HCT116 (cell line): ENCODE measurements around the gene UBTD1. TPM values are rescaled to one million over a fixed set of nuclear protein-coding genes. Genes with fewer than 3 reads are reported as not detected.

Experiments used
- ATAC-seq: fragments of 200-7000 bp; cut with Tn5 transposase; 2 replicates; pipeline ENCODE4 v1.9.1; 2020; ENCODE audit warnings: mild to moderate bottlenecking, moderate library complexity
- BruUV-seq: library from RNA; stranded (reverse); fragments of 400-500 nt; replicated peaks from 2 replicates; lab custom pipeline; 2021; lab: Mats Ljungman, UMichigan
- CTCF ChIA-PET: fragments of 300-600 bp; sonication (Branson Sonifier 250); formaldehyde crosslinking; loops from one replicate; lab custom pipeline; 2021; ENCODE audit warnings: antibody characterized with exemption; lab: Charles Lee
- POLR2A ChIA-PET: fragments of 300-600, 350-600 bp; sonication (Branson Sonifier 250); formaldehyde crosslinking; loops from one replicate; lab custom pipeline; 2021; ENCODE audit warnings: antibody characterized with exemption; lab: Charles Lee
- RAD21 ChIA-PET, 2 experiments: fragments of 300-600 bp; sonication (Branson Sonifier 250); formaldehyde crosslinking; loops; one replicate each; lab custom pipeline; 2023; ENCODE audit warnings: low total read pairs in 2 of 2; ENCODE audit not compliant: uncharacterized antibody in 2 of 2, unreplicated experiment in 2 of 2, low non-redundant PET in 1 of 2; lab: Charles Lee
- DNase-seq: peaks from one replicate; pipeline ENCODE4 v3.0.0-alpha.2; 2010; ENCODE audit warnings: low read depth, low spot score
- H2AFZ ChIP-seq: fragments of 200-600 bp; shearing (Covaris generic), sonication (generic); 2 replicates; pipeline ENCODE4 v1.6.1; 2017; ENCODE audit warnings: low read depth, mixed run types, mixed read lengths, antibody characterized with exemption, low read length; ENCODE audit not compliant: poor library complexity, severe bottlenecking
- H3K27ac ChIP-seq: 2 replicates; pipeline ENCODE4 v1.5.1; 2012; ENCODE audit warnings: low read depth, low read length
- H3K27me3 ChIP-seq: fragments of 200-600 bp; sonication (generic); 2 replicates; pipeline ENCODE4 v1.6.1; 2016; ENCODE audit warnings: mixed run types, low read length, mixed read lengths; ENCODE audit not compliant: insufficient read depth
- H3K36me3 ChIP-seq, 2 experiments: fragments of 200-500 bp in 1 of 2; fragments of 200-600 bp in 1 of 2; sonication (Bioruptor generic) in 1 of 2; sonication (generic) in 1 of 2; 2 replicates each; pipeline versions ENCODE4 v1.5.1 to v1.6.1; 2014 to 2016; ENCODE audit warnings: low read length in 2 of 2, inconsistent platforms in 1 of 2, mixed read lengths in 1 of 2, mixed run types in 1 of 2; ENCODE audit not compliant: insufficient read depth in 2 of 2, control insufficient read depth in 1 of 2
- H3K4me1 ChIP-seq, 2 experiments: fragments of 200-600 bp in 1 of 2; sonication (generic) in 1 of 2; 2 replicates each; pipeline versions ENCODE4 v1.5.1 to v1.6.1; 2012 to 2017; ENCODE audit warnings: low read length in 2 of 2, inconsistent platforms in 1 of 2, mild to moderate bottlenecking in 1 of 2, mixed read lengths in 1 of 2, mixed run types in 1 of 2, moderate library complexity in 1 of 2; ENCODE audit not compliant: insufficient read depth in 2 of 2, control insufficient read depth in 1 of 2
- H3K4me2 ChIP-seq: fragments of 200-600 bp; sonication (generic); 2 replicates; pipeline ENCODE4 v1.6.1; 2017; ENCODE audit warnings: mixed run types, low read length, mixed read lengths
- H3K4me3 ChIP-seq, 2 experiments: fragments of 200-600 bp in 1 of 2; sonication (generic) in 1 of 2; replicated peaks in 1 of 2; 2 replicates each; pipeline ENCODE4 v1.5.1; 2011 to 2016; ENCODE audit warnings: low read length in 2 of 2, control low read depth in 1 of 2, low read depth in 1 of 2, mild to moderate bottlenecking in 1 of 2, mixed read lengths in 1 of 2, mixed run types in 1 of 2
- H3K79me2 ChIP-seq: fragments of 200-600 bp; sonication (generic); 2 replicates; pipeline ENCODE4 v1.6.1; 2017; ENCODE audit warnings: mild to moderate bottlenecking, mixed run types, low read length, moderate library complexity, mixed read lengths; ENCODE audit not compliant: insufficient read depth
- H3K9ac ChIP-seq: fragments of 200-600 bp; sonication (generic); 2 replicates; pipeline ENCODE4 v1.6.1; 2016; ENCODE audit warnings: low read length, mixed read lengths
- H3K9me2 ChIP-seq: fragments of 200-600 bp; sonication (generic), shearing (Covaris generic); 2 replicates; pipeline ENCODE4 v1.6.1; 2017; ENCODE audit warnings: mixed run types, mild to moderate bottlenecking, moderate library complexity; ENCODE audit not compliant: insufficient read depth
- H3K9me3 ChIP-seq, 2 experiments: fragments of 200-500 bp in 1 of 2; fragments of 200-600 bp in 1 of 2; sonication (Bioruptor generic) in 1 of 2; sonication (generic) in 1 of 2; 2 replicates each; pipeline ENCODE4 v1.6.1; 2014 to 2017; ENCODE audit warnings: low read length in 2 of 2, mixed read lengths in 2 of 2, inconsistent platforms in 1 of 2, low read depth in 1 of 2, mild to moderate bottlenecking in 1 of 2, mixed run types in 1 of 2, moderate library complexity in 1 of 2; ENCODE audit not compliant: control insufficient read depth in 1 of 2, insufficient read depth in 1 of 2
- H4K20me1 ChIP-seq: fragments of 200-600 bp; sonication (generic), shearing (Covaris generic); 2 replicates; pipeline ENCODE4 v1.6.1; 2017; ENCODE audit warnings: mixed run types, mild to moderate bottlenecking, moderate library complexity; ENCODE audit not compliant: insufficient read depth
- CBX3 ChIP-seq: IDR thresholded peaks from 2 replicates; pipeline ENCODE4 v1.6.1; 2012; ENCODE audit warnings: low read depth
- CEBPB ChIP-seq: IDR thresholded peaks from 2 replicates; pipeline ENCODE4 v1.6.1; 2012; ENCODE audit warnings: low read depth
- EGR1 ChIP-seq: IDR thresholded peaks from 2 replicates; pipeline ENCODE4 v1.6.1; 2012; ENCODE audit warnings: low read depth
- ELF1 ChIP-seq: IDR thresholded peaks from 2 replicates; pipeline ENCODE4 v1.6.1; 2012; ENCODE audit warnings: low read depth, borderline replicate concordance
- EZH2 ChIP-seq: fragments of 200-600 bp; sonication (generic); IDR thresholded peaks from 2 replicates; pipeline ENCODE4 v1.6.1; 2017; ENCODE audit warnings: antibody characterized with exemption, mixed run types
- EZH2phosphoT487 ChIP-seq: fragments of 200-600 bp; IDR thresholded peaks from 2 replicates; pipeline ENCODE4 v1.6.1; 2018; ENCODE audit warnings: antibody characterized with exemption, borderline replicate concordance
- FOSL1 ChIP-seq: IDR thresholded peaks from 2 replicates; pipeline ENCODE4 v1.6.1; 2012; ENCODE audit warnings: low read depth
- JUND ChIP-seq: IDR thresholded peaks from 2 replicates; pipeline ENCODE4 v1.6.1; 2012
- POLR2A ChIP-seq: IDR thresholded peaks from 2 replicates; pipeline ENCODE4 v1.7.0; 2011; ENCODE audit warnings: borderline replicate concordance; ENCODE audit not compliant: insufficient read depth, insufficient read length; ENCODE audit errors: extremely low read depth
- POLR2AphosphoS5 ChIP-seq: IDR thresholded peaks from 2 replicates; pipeline ENCODE4 v1.6.1; 2011; ENCODE audit warnings: mild to moderate bottlenecking, low read depth, low read length, moderate library complexity
- RAD21 ChIP-seq: IDR thresholded peaks from 2 replicates; pipeline ENCODE4 v1.6.1; 2012; ENCODE audit warnings: low read depth, mild to moderate bottlenecking
- SIN3A ChIP-seq: IDR thresholded peaks from 2 replicates; pipeline ENCODE4 v1.6.1; 2012; ENCODE audit warnings: low read depth
- SP1 ChIP-seq: IDR thresholded peaks from 2 replicates; pipeline ENCODE4 v1.6.1; 2012; ENCODE audit warnings: low read depth
- SRF ChIP-seq: IDR thresholded peaks from 2 replicates; pipeline ENCODE4 v1.6.1; 2012; ENCODE audit warnings: low read depth
- TCF7L2 ChIP-seq: IDR thresholded peaks from 2 replicates; pipeline ENCODE4 v1.7.0; 2011; ENCODE audit warnings: borderline replicate concordance, inconsistent platforms; ENCODE audit not compliant: insufficient read depth, insufficient read length; ENCODE audit errors: extremely low read depth
- YY1 ChIP-seq: IDR thresholded peaks from 2 replicates; pipeline ENCODE4 v1.6.1; 2011; ENCODE audit warnings: low read length, low read depth, moderate library complexity, mild to moderate bottlenecking; ENCODE audit not compliant: insufficient replicate concordance; ENCODE audit errors: extremely low read depth
- ZFX ChIP-seq: fragments of 450-650 bp; IDR thresholded peaks from 2 replicates; pipeline ENCODE4 v1.6.1; 2017
- ZNF274 ChIP-seq: fragments of 200-500 bp; sonication (Bioruptor generic); IDR thresholded peaks from 2 replicates; pipeline ENCODE4 v1.6.1; 2014; ENCODE audit warnings: mild to moderate bottlenecking, low read depth, low read length, inconsistent platforms
- intact Hi-C: fragments of 100-400 bp; cut with micrococcal nuclease; formaldehyde crosslinking; loops from 2 replicates; pipeline ENCODE4 v1.10.0; 2022
- total RNA-seq: library from RNA; stranded (reverse); gene quantifications from one replicate; pipeline ENCODE4 v1.2.1, GENCODE V29; 2021; ENCODE audit not compliant: unreplicated experiment
- TF ChIP-seq, protein P1 (sequence below): IDR thresholded peaks from 2 replicates; pipeline ENCODE4 v1.6.1; 2012
- TF ChIP-seq, protein P2 (sequence below): IDR thresholded peaks from 2 replicates; pipeline ENCODE4 v1.6.1; 2012

Gene UBTD1
- total RNA-seq, 1 experiment from 2014 or later: 12.8 TPM

DNA sequence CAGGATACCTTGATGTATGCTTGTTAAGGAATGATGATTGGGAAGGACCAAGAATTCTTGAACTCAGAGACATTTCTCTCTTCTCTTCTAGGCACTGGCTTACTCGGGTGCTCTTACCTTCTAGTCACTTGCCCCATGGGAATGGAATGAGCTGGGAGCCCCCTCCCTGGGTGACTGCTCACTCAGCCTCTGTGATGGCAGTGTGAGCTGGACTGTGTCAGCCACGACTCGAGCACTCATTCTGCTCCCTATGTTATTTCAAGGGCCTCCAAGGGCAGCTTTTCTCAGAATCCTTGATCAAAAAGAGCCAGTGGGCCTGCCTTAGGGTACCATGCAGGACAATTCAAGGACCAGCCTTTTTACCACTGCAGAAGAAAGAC is 42.0 kb upstream of the UBTD1 start:
- no peak for TF ChIP-seq CEBPB
- no peak for TF ChIP-seq YY1
- TF ChIP-seq, protein P1, sequence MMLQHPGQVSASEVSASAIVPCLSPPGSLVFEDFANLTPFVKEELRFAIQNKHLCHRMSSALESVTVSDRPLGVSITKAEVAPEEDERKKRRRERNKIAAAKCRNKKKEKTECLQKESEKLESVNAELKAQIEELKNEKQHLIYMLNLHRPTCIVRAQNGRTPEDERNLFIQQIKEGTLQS: no peak
- TF ChIP-seq SIN3A: no peak
- no peak for TF ChIP-seq ELF1
- Histone ChIP-seq H3K36me3 (peaks cover 51 to 62% of the 10 kb centered on the region in 2 experiments), H3K9me2 (no peaks in the 10 kb centered on the region), H3K79me2 (no peaks in the 10 kb centered on the region), H3K9ac (no peak overlapping the region), H4K20me1 (no peaks in the 10 kb centered on the region), H3K27me3 (no peaks in the 10 kb centered on the region), H3K4me3 (no peak overlapping the region), H2AFZ (no peak overlapping the region), H3K9me3 (no peaks in the 10 kb centered on the region), H3K4me2 (no peak overlapping the region), H3K27ac (no peak overlapping the region), H3K4me1 (no peaks in the 10 kb centered on the region)
- ChIA-PET POLR2A (no interaction called here), RAD21 (no interaction called here), CTCF (interaction anchor here (1.9 kb wide), 1 partner anchor 11 kb away, joined by 5 read pairs; no protein-coding TSS in a partner anchor)
- BruUV-seq: no TSS peak
- DNase-seq: no peak
- intact Hi-C loops: no loop called here
- no peak for ATAC-seq

DNA sequence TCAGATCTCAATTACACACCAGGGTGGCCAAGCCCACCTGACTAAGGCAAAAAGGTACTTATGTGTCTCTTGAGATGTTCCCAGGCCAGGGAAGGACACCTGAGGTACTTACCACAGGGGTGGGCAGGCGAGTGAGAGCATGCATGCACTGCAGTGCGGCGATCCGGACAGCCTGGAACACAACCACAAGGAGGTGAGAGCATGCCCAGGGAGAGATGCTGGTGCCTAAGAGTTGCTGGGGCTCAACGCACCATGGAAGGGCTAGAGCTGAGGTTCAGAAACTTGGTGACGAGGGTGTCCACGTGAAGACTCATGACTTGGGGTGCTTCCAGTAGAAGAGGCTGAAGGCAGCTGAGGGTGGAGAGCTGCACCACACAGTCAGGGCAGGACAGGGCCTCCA is 39.6 kb upstream of the UBTD1 start:
- Histone ChIP-seq H4K20me1 (peaks cover 2% of the 10 kb centered on the region; the same call in 1 of the 2 replicates), H3K9me2 (no peaks in the 10 kb centered on the region), H3K4me1 (peaks cover 4 to 8% of the 10 kb centered on the region in 2 experiments; a peak in 3 of 4 replicates), H3K27ac (no peak overlapping the region), H3K27me3 (no peaks in the 10 kb centered on the region), H3K9ac (no peak overlapping the region), H3K4me3 (no peak overlapping the region), H3K9me3 (no peaks in the 10 kb centered on the region), H3K4me2 (no peak overlapping the region), H3K79me2 (0 out of 2 replicates have a peak, but pooled peaks cover 3% of the 10 kb centered on the region), H3K36me3 (peaks cover 59 to 85% of the 10 kb centered on the region in 2 experiments), H2AFZ (no peak overlapping the region)
- no peak for ATAC-seq
- no peak for DNase-seq
- no TSS peak for BruUV-seq
- RAD21 ChIA-PET: no interaction called here
- POLR2A ChIA-PET: no interaction called here
- intact Hi-C loops: no loop called here
- TF ChIP-seq POLR2A (no peak), EGR1 (no peak), POLR2AphosphoS5 (no peak), ZNF274 (no peak), TCF7L2 (no peak), EZH2 (no peak), YY1 (no peak), JUND (no peak), EZH2phosphoT487 (no peak), FOSL1 (no peak), CEBPB (no peak), RAD21 (no peak), SP1 (no peak), SRF (no peak), CBX3 (no peak), ZFX (no peak)
- TF ChIP-seq, protein P2, sequence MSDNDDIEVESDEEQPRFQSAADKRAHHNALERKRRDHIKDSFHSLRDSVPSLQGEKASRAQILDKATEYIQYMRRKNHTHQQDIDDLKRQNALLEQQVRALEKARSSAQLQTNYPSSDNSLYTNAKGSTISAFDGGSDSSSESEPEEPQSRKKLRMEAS: no peak
- CTCF ChIA-PET: no interaction called here
